Measurements from ENCODE around the gene GUCA1C.

GUCA1C gene

GRCh38 chr3:108953700-108954099 lies at the start of gene GUCA1C:
Gene GUCA1C, minus strand, starts transcription at chr3:108953879. Its CDS starts 117 bp downstream, at chr3:108953762.
- no peak for DNase-seq

GRCh38 chr3:108998436-108998835 lies 44.8 kb upstream of the GUCA1C start:
- DNase-seq = no peak

- DNase-seq = no peak
Observed at GRCh38 chr3:108985844-108986243, 32.2 kb upstream of the GUCA1C start.

- no peak for DNase-seq
Observed at GRCh38 chr3:108983051-108983450, 29.4 kb upstream of the GUCA1C start.

- no peak for DNase-seq
Observed at GRCh38 chr3:108976058-108976457, 22.4 kb upstream of the GUCA1C start.

GRCh38 chr3:108973019-108973418 lies 19.3 kb upstream of the GUCA1C start:
- no peak for DNase-seq

- DNase-seq = no peak
Observed at GRCh38 chr3:108972482-108972881, 18.8 kb upstream of the GUCA1C start.

GRCh38 chr3:108970561-108970960 lies 16.9 kb upstream of the GUCA1C start:
- DNase-seq = no peak

- DNase-seq = no peak
Observed at GRCh38 chr3:108966773-108967172, 13.1 kb upstream of the GUCA1C start.

GRCh38 chr3:108959017-108959416 lies 5.3 kb upstream of the GUCA1C start:
- no peak for DNase-seq

GRCh38 chr3:108953210-108953609 lies 469 bp downstream of the GUCA1C start:
- no peak for DNase-seq

- DNase-seq = no peak
Observed at GRCh38 chr3:108951820-108952501, 1.7 kb downstream of the GUCA1C start.

- no peak for DNase-seq
Observed at GRCh38 chr3:108947855-108948254, 5.8 kb downstream of the GUCA1C start.

- no peak for DNase-seq
Observed at GRCh38 chr3:108946292-108947285, 7.1 kb downstream of the GUCA1C start.

- DNase-seq = no peak
Observed at GRCh38 chr3:108940568-108941263, 13.0 kb downstream of the GUCA1C start.

GRCh38 chr3:108940166-108940565 lies 13.5 kb downstream of the GUCA1C start:
- no peak for DNase-seq

GRCh38 chr3:108936924-108937689 lies 16.6 kb downstream of the GUCA1C start:
- no peak for DNase-seq

- no peak for DNase-seq
Observed at GRCh38 chr3:108931035-108931434, 22.6 kb downstream of the GUCA1C start.

- no peak for DNase-seq
Observed at GRCh38 chr3:108918866-108919265, 34.8 kb downstream of the GUCA1C start.

- peak in 1 of 2 experiments; percentile 75 for DNase-seq
Observed at GRCh38 chr3:108914774-108915641, 38.7 kb downstream of the GUCA1C start.

- no peak for DNase-seq
Observed at GRCh38 chr3:108909799-108910198, 43.9 kb downstream of the GUCA1C start.
